Measurements from ENCODE around the gene GABRG3.

DNA sequence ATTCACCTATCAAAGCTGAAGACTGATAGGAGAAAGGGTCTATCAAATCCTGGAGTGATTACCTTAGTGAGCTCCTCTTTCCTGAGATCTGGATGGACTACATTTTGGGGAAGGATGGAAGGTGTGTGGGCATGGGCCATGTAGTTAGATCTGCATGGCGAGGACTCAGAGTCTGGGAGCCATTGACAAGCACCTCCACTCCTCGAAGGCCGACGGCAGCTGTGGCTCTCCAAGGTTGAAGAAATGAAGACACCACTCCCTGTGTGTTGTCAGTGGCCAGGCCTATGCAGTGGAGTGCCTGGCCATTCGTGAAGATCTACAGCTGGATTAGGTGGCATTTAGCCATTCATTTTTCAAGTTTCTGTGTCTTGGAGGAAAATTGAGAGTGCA, 509.2 kb downstream of the GABRG3 start:
- TF ChIP-seq, protein P1, sequence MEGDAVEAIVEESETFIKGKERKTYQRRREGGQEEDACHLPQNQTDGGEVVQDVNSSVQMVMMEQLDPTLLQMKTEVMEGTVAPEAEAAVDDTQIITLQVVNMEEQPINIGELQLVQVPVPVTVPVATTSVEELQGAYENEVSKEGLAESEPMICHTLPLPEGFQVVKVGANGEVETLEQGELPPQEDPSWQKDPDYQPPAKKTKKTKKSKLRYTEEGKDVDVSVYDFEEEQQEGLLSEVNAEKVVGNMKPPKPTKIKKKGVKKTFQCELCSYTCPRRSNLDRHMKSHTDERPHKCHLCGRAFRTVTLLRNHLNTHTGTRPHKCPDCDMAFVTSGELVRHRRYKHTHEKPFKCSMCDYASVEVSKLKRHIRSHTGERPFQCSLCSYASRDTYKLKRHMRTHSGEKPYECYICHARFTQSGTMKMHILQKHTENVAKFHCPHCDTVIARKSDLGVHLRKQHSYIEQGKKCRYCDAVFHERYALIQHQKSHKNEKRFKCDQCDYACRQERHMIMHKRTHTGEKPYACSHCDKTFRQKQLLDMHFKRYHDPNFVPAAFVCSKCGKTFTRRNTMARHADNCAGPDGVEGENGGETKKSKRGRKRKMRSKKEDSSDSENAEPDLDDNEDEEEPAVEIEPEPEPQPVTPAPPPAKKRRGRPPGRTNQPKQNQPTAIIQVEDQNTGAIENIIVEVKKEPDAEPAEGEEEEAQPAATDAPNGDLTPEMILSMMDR (IDR thresholded peaks at IDR 0.05), result no peak
- no peak for TF ChIP-seq POLR2AphosphoS5 (IDR thresholded peaks at IDR 0.05)
- no peak for TF ChIP-seq POLR2A (IDR thresholded peaks at IDR 0.05)
- no peak for TF ChIP-seq EP300 (IDR thresholded peaks at IDR 0.05)
